Endothelial cell of umbilical vein (primary cell): ENCODE results near the gene YDJC.

ENCODE experiments used
- CTCF ChIP-seq, 2 donors: IDR thresholded peaks; 1 replicate in 1 of 2; 2 replicates in 1 of 2; pipeline ENCODE4 v1.5.1; 2011; ENCODE audit warnings: low read length in 2 of 2, mild to moderate bottlenecking in 2 of 2, moderate library complexity in 2 of 2, control low read depth in 1 of 2, inconsistent platforms in 1 of 2, low read depth in 1 of 2; ENCODE audit not compliant: insufficient read depth in 1 of 2; ENCODE audit errors: extremely low read depth in 1 of 2
- EZH2 ChIP-seq: IDR thresholded peaks from 2 replicates; pipeline ENCODE4 v1.6.1; 2012; ENCODE audit warnings: borderline replicate concordance, low read depth, mild to moderate bottlenecking, moderate library complexity, low read length, inconsistent platforms; ENCODE audit not compliant: severe bottlenecking
- POLR2A ChIP-seq: IDR thresholded peaks from 2 replicates; pipeline ENCODE4 v1.6.1; 2012; ENCODE audit warnings: low read depth, mild to moderate bottlenecking, control low read depth, low read length

DNA sequence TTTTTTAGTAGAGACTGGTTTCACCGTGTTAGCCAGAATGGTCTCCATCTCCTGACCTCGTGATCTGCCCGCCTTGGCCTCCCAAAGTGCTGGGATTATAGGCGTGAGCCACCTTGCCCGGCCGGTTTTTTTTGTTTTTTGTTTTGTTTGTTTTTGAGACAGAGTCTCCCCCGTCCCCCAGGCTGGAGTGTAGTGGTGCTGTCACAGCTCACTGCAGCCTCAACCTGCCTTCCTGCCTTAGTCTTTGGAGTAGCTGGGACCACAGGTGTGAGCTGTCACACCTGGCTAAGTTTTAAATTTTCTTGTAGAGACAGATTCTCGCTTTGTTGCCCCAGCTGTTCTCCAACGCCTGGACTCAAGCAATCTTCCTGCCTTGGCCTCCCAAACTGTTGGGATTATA lies 39.2 kb upstream of the YDJC start:
- TF ChIP-seq CTCF (IDR thresholded peaks at IDR 0.05; ENCODE audit: extremely low read depth in 1 of 2, insufficient read depth in 1 of 2, low read depth in 1 of 2, low read length in 2 of 2) (no peak), POLR2A (no peak), EZH2 (no peak)
